Spleen (tissue), 11 donors: Measurements from ENCODE around the gene PEX12. TPM values are rescaled to one million over a fixed set of nuclear protein-coding genes. Genes with fewer than 3 reads are reported as not detected.

Experiments
- DNase-seq: peaks from one replicate; pipeline ENCODE4 v3.0.0-alpha.2; 2020
- H3K27ac ChIP-seq, 8 donors: fragments of 200-600 bp; sonication (generic) in 7 of 8; 1 replicate in 4 of 8; 2 replicates in 4 of 8; pipeline versions ENCODE4 v1.5.0 to v1.8.0; 2016 to 2021; ENCODE audit warnings: inconsistent platforms in 4 of 8, mild to moderate bottlenecking in 4 of 8, moderate library complexity in 1 of 8
- H3K27me3 ChIP-seq, 7 donors: fragments of 200-600 bp; sonication (generic) in 6 of 7; replicated peaks in 1 of 7; 1 replicate in 4 of 7; 2 replicates in 3 of 7; pipeline versions ENCODE4 v1.5.0 to v1.8.0; 2016 to 2021; ENCODE audit warnings: inconsistent platforms in 3 of 7, mild to moderate bottlenecking in 1 of 7
- H3K36me3 ChIP-seq, 6 donors: fragments of 200-600 bp; sonication (generic) in 5 of 6; 1 replicate in 4 of 6; 2 replicates in 2 of 6; pipeline versions ENCODE4 v1.5.0 to v1.8.0; 2016 to 2021; ENCODE audit warnings: inconsistent platforms in 2 of 6
- H3K4me1 ChIP-seq, 6 donors: fragments of 200-600 bp; sonication (generic) in 5 of 6; 1 replicate in 3 of 6; 2 replicates in 3 of 6; pipeline versions ENCODE4 v1.5.0 to v1.8.0; 2016 to 2021; ENCODE audit warnings: inconsistent platforms in 3 of 6
- H3K4me3 ChIP-seq, 8 donors: fragments of 200-600 bp; sonication (generic) in 7 of 8; 1 replicate in 4 of 8; 2 replicates in 4 of 8; pipeline versions ENCODE4 v1.5.0 to v1.8.0; 2016 to 2021; ENCODE audit warnings: inconsistent platforms in 4 of 8, mild to moderate bottlenecking in 4 of 8, moderate library complexity in 2 of 8
- H3K9me3 ChIP-seq, 8 donors: fragments of 200-600 bp; sonication (generic) in 7 of 8; 1 replicate in 4 of 8; 2 replicates in 4 of 8; pipeline versions ENCODE4 v1.5.0 to v1.8.0; 2016 to 2021; ENCODE audit warnings: inconsistent platforms in 4 of 8
- POLR2A ChIP-seq, 3 donors: fragments of 450-650 bp; IDR thresholded peaks; one replicate each; pipeline ENCODE4 v1.5.1; 2017; ENCODE audit warnings: antibody characterized with exemption in 3 of 3, mild to moderate bottlenecking in 1 of 3
- POLR2AphosphoS5 ChIP-seq, 3 donors: sonication (generic); formaldehyde crosslinking; IDR thresholded peaks; one replicate each; pipeline ENCODE4 v1.5.1; 2017; ENCODE audit warnings: antibody characterized with exemption in 3 of 3
- WGBS, 5 donors: extraction: QIAGEN DNeasy Blood & Tissue Kit in 3 of 5; methylation state at CpG; one replicate each; pipeline versions ENCODE4 v1.1.5 to v1.1.7; 2013 to 2018; 5-methylcytosine and 5-hydroxymethylcytosine counted together
- intact Hi-C: fragments of 100-400 bp; cut with DNase I; formaldehyde crosslinking; loops from one replicate; pipeline ENCODE4 v1.15.0; 2023; ENCODE audit warnings: low total_unique reads
- polyA plus RNA-seq, 3 donors: library from polyadenylated mRNA; stranded (reverse); fragments of 200-250 nt; gene quantifications; one replicate each; pipeline ENCODE4 v1.2.1, GENCODE V29; 2013
- total RNA-seq, 7 donors: library from RNA; depleted of rRNA in 3 of 7; stranded (reverse); fragments of >200 nt in 3 of 7; fragmentation: NEBNext Ultra II Directional in 4 of 7; extraction: Animal tissue kit (Norgen Biotek cat#: 25700) in 4 of 7; gene quantifications; one replicate each; pipeline versions ENCODE4 v1.1.0 to v1.2.1, GENCODE V29; 2016 to 2021
- TF ChIP-seq, protein P1 (sequence below), 11 experiments: fragments of 200-600 bp in 7 of 11; fragments of 450-650 bp in 4 of 11; sonication (generic) in 4 of 11; IDR thresholded peaks in 8 of 11; conservative IDR thresholded peaks in 3 of 11; 1 replicate in 7 of 11; 2 replicates in 4 of 11; pipeline versions ENCODE4 v1.4.0 to v1.8.0; 2016 to 2021; ENCODE audit warnings: antibody characterized with exemption in 11 of 11, inconsistent platforms in 4 of 11, mild to moderate bottlenecking in 1 of 11
- donor health status: healthy with polysubstance abuse.
- donor health status: DM: no; HTN: no; CAD: no; lungs with moderate emphysema.
- donor health status: DM: no; HTN: no; CAD: no.
- donor health status: Bipolar disorder and iron deficiency.
- donor health status: healthy.
- donor health status: DM: no; HTN: no; CAD: no.
- donor health status: DM: yes; HTN: yes; CAD: no.

The PEX12 gene
- total and polyA plus RNA-seq, 10 donors = 2.7 to 7.8 (median 4.0) TPM

DNA sequence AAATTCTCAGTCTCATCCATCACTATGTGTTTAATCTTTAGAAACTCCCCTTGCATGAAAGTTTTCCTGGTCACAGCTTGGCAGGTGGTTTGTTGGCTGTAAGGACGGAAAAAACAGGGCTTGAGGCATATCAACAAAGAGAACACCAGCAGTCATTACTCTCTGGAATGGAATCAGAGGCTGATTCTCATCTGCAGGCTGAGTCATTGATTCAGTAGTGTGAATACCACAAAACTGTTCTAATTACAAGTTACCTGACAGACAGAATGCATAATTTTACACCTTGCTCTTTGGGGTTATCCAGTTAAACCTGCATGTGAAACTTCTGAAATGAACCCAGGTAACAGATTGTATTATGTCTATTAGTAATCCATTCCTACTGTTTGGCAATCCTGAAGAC, 29.4 kb downstream of the PEX12 start:
- no peaks in the 10 kb centered on the region for H3K27me3 ChIP-seq
- no peak overlapping the region for H3K4me3 ChIP-seq
- no peak overlapping the region for H3K27ac ChIP-seq
- intact Hi-C loops = no loop called here
- H3K36me3 ChIP-seq = no peaks in the 10 kb centered on the region
- no peaks in the 10 kb centered on the region for H3K9me3 ChIP-seq
- H3K4me1 ChIP-seq = peaks cover 0 to 14% (median under 1%) of the 10 kb centered on the region in 6 donors
- 88 to 96% (median 95%) methylated on average over 1 of the region's 1 CpG for WGBS, 5 donors
- DNase-seq = no peak
- TF ChIP-seq POLR2A (IDR thresholded peaks at IDR 0.05) = no peak
- no peak for TF ChIP-seq POLR2AphosphoS5 (IDR thresholded peaks at IDR 0.05)
- TF ChIP-seq, protein P1, sequence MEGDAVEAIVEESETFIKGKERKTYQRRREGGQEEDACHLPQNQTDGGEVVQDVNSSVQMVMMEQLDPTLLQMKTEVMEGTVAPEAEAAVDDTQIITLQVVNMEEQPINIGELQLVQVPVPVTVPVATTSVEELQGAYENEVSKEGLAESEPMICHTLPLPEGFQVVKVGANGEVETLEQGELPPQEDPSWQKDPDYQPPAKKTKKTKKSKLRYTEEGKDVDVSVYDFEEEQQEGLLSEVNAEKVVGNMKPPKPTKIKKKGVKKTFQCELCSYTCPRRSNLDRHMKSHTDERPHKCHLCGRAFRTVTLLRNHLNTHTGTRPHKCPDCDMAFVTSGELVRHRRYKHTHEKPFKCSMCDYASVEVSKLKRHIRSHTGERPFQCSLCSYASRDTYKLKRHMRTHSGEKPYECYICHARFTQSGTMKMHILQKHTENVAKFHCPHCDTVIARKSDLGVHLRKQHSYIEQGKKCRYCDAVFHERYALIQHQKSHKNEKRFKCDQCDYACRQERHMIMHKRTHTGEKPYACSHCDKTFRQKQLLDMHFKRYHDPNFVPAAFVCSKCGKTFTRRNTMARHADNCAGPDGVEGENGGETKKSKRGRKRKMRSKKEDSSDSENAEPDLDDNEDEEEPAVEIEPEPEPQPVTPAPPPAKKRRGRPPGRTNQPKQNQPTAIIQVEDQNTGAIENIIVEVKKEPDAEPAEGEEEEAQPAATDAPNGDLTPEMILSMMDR (IDR thresholded peaks at IDR 0.05 in 8 of 11, conservative IDR thresholded peaks at IDR 0.05 in 3 of 11) = no peak

DNA sequence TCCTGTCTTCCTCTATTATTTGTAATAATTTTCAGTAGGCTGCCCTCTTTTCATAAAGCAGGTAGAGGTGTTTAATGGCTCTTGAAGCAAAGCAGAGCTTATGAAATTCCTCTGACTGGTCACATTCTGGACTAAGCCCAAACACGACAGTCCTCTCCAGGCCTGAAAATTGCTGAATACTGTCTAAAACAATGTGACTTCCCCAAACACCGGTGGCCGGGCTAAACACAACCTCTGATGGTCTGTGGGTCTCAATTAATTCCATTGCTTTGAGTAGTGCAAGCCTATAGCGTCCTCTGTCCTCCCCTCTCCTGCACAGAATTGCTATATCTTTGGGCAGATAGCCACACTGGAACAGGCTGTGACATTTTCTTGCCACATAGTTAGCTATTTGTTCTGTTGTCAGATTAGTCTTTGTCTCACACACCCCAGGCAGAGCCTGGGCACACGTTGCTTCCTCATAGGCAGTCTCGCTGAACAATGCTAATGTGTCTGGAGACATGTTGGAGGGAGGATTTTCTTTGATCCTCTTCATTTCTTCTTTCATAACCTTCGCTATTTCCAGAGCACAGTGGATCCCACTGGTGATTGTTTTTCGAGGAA, 30.1 kb downstream of the PEX12 start:
- no peaks in the 10 kb centered on the region for H3K9me3 ChIP-seq
- H3K4me3 ChIP-seq = no peak overlapping the region
- no peak for DNase-seq
- H3K27me3 ChIP-seq = no peaks in the 10 kb centered on the region
- H3K27ac ChIP-seq = peak overlapping the region in 3 of 8 donors; percentile 11 to 22 (median 21)
- no peaks in the 10 kb centered on the region for H3K36me3 ChIP-seq
- 80 to 87% (median 81%) methylated on average over 8 of the region's 8 CpGs for WGBS, 5 donors
- intact Hi-C loops = no loop called here
- peaks cover 0 to 20% (median 6%) of the 10 kb centered on the region in 6 donors for H3K4me1 ChIP-seq
- TF ChIP-seq, protein P1 (IDR thresholded peaks at IDR 0.05 in 8 of 11, conservative IDR thresholded peaks at IDR 0.05 in 3 of 11) = no peak
- TF ChIP-seq POLR2AphosphoS5 (IDR thresholded peaks at IDR 0.05) = no peak
- TF ChIP-seq POLR2A (IDR thresholded peaks at IDR 0.05) = no peak

DNA sequence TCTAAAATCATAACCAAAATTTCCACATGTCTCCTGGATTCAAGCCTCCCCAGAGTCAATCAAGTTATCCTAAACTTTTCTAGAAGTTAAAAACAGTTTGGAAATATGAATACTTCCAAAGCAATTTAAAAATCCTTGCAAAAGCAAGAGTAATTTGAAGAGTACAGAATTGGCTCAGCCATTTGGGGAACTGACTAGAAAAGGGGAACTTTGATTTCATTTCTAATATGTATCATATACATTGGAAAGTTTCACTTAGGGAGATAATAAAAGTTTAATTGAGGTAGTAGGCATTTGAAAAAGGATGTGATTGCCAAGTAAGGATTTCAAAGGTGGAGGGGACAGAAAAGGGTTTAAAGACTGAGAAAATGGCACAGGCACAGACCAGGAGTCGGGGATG, 31.9 kb downstream of the PEX12 start:
- 73 to 83% (median 81%) methylated on average over 1 of the region's 1 CpG for WGBS, 5 donors

DNA sequence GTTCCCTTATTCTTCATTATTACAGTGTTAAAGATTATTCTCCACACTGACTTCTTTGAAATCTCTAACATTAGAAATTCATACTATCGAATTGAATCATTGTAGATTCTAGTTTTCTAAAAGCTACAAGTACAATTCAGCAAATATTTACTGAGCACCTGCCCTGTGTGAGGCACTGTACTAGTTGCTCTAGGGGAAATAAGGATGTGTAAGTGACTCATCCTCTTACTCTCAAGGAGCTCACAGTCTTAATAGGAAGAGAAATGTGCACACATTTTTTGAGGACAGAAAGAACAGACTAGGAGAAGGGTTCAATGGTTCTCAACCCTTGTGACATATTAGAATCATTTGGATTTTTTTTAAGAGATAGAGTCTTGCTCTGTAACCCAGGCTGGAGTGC, 33.2 kb downstream of the PEX12 start:
- Histone ChIP-seq H3K4me1 (peaks cover 10 to 49% (median 31%) of the 10 kb centered on the region in 6 donors), H3K36me3 (no peaks in the 10 kb centered on the region), H3K27ac (no peak overlapping the region), H3K27me3 (no peaks in the 10 kb centered on the region), H3K4me3 (no peak overlapping the region), H3K9me3 (no peaks in the 10 kb centered on the region)
- DNase-seq = no peak
- intact Hi-C loops = no loop called here
- WGBS, 5 donors = 40 to 100% (median 92%) methylated on average over 1 of the region's 1 CpG
- TF ChIP-seq, protein P1 (IDR thresholded peaks at IDR 0.05 in 8 of 11, conservative IDR thresholded peaks at IDR 0.05 in 3 of 11) = no peak
- TF ChIP-seq POLR2A (IDR thresholded peaks at IDR 0.05) (no peak), POLR2AphosphoS5 (IDR thresholded peaks at IDR 0.05) (no peak)

More for the DNA sequence above, 31.9 kb downstream of the PEX12 start:
- Histone ChIP-seq H3K4me3 (no peak overlapping the region), H3K27me3 (no peaks in the 10 kb centered on the region), H3K4me1 (peaks cover 8 to 39% (median 23%) of the 10 kb centered on the region in 6 donors), H3K27ac (no peak overlapping the region), H3K36me3 (no peaks in the 10 kb centered on the region), H3K9me3 (no peaks in the 10 kb centered on the region)
- DNase-seq = no peak
- no peak for TF ChIP-seq POLR2A (IDR thresholded peaks at IDR 0.05)
- intact Hi-C loops = no loop called here
